Effector memory CD8-positive, alpha-beta T cell (primary cell): Measurements from ENCODE around the gene NELFB.

Experiments
- ATAC-seq: fragments of 150-1000 bp; cut with Tn5 transposase; replicated peaks from 2 replicates; pipeline ENCODE4 v1.10.0; 2021; ENCODE audit warnings: mild to moderate bottlenecking, moderate library complexity
- DNase-seq, 3 experiments: peaks; one replicate each; pipeline ENCODE4 v3.0.0; 2021
- H3K27ac Mint-ChIP-seq, 2 donors: one replicate each; pipeline ENCODE4 v1.8.0; 2022; ENCODE audit warnings: mild to moderate bottlenecking in 2 of 2, mixed read lengths in 2 of 2, moderate library complexity in 2 of 2
- H3K27me3 Mint-ChIP-seq, 2 donors: one replicate each; pipeline ENCODE4 v1.8.0; 2022; ENCODE audit warnings: mixed read lengths in 2 of 2
- H3K36me3 Mint-ChIP-seq: one replicate; pipeline ENCODE4 v1.8.0; 2022; ENCODE audit warnings: mild to moderate bottlenecking, moderate library complexity, mixed read lengths; ENCODE audit not compliant: insufficient read depth
- H3K4me1 Mint-ChIP-seq, 2 donors: one replicate each; pipeline ENCODE4 v1.8.0; 2022; ENCODE audit warnings: low read depth in 2 of 2, mixed read lengths in 2 of 2
- H3K4me3 Mint-ChIP-seq, 2 donors: one replicate each; pipeline ENCODE4 v1.8.0; 2022; ENCODE audit warnings: mild to moderate bottlenecking in 2 of 2, mixed read lengths in 2 of 2, moderate library complexity in 2 of 2
- H3K9me3 Mint-ChIP-seq, 2 donors: one replicate each; pipeline ENCODE4 v1.8.0; 2022; ENCODE audit warnings: mixed read lengths in 2 of 2

NELFB gene

GRCh38 chr9:137269231-137269772 lies 14.2 kb downstream of the NELFB start:
- Mint-ChIP-seq H3K4me3 (no peak overlapping the region), H3K9me3 (no peaks in the 10 kb centered on the region), H3K27ac (no peak overlapping the region), H3K36me3 (peaks cover 36% of the 10 kb centered on the region), H3K27me3 (no peaks in the 10 kb centered on the region), H3K4me1 (peaks cover 9 to 11% of the 10 kb centered on the region in 2 donors)
- ATAC-seq (no peak), DNase-seq (no peak)

DNA sequence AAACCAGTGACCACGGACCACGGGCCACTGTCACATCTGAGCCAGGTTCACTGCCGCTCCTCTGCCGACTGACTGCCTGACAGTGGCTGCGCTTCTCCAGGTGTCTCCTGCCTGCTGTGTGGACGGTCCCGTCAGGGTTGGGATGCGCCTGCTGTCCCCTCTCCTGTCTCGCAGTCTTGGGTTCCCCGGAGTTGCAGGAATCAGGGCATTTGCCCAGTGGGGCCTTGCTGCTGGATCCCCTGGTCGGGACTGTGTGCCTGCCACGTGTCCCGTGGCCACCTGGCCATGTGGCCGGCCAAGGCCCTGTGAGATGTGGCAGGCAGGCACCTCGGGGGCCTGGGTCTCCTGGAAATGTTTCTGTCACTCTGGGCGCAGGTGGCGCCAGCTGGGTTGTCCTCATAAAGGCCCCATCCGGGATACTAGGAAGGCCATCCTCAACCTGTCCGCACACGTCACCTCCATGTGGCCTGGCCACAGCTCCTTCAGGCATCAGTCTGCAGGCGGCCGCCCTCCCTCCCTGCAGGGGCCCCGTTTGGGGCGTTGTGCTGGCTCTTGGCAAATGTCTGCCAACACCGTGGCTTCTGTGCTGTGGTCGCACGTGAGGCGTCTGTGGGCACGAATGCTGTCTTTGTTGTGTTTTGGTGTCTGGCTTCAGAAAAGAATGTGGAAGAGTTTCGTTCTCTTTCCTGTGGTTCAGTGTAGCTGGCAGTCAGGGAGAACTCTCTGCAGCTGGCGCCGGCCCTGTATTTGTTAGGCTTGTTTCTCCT lies 16.0 kb downstream of the NELFB start:
- H3K36me3 Mint-ChIP-seq: peaks cover 25% of the 10 kb centered on the region

DNA sequence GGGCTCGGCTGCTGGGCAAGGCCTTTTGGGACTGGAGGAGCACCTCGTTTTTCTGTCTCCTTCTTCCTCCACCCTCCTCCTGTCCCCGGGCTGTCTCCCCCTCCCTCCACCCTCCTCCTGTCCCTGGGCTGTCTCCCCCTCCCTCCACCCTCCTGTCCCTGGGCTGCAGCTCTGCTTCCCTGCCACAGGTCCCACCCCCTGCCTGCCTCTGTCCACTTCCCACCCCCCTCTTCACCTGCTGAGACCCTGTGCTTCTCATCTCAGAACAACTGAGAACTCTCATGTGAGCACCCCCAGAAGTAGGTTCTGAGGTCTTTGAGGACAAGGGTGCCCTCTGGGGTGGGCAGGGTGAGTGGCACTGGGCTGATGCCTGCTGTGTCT lies 16.6 kb downstream of the NELFB start:
- Mint-ChIP-seq H3K27ac (peak overlapping the region in 1 of 2 donors; percentile 44), H3K36me3 (peaks cover 25% of the 10 kb centered on the region), H3K9me3 (no peaks in the 10 kb centered on the region), H3K4me3 (peak overlapping the region in 1 of 2 donors; percentile 12), H3K4me1 (peaks cover 18 to 19% of the 10 kb centered on the region in 2 donors), H3K27me3 (no peaks in the 10 kb centered on the region)
- ATAC-seq (no peak), DNase-seq (no peak)

More for the DNA sequence above, 16.0 kb downstream of the NELFB start:
- no peaks in the 10 kb centered on the region for H3K27me3 Mint-ChIP-seq
- ATAC-seq (peak; percentile 72), DNase-seq (no peak)
- H3K9me3 Mint-ChIP-seq: no peaks in the 10 kb centered on the region
- peak overlapping the region in 1 of 2 donors; percentile 12 for H3K4me3 Mint-ChIP-seq
- peak overlapping the region in 1 of 2 donors; percentile 44 for H3K27ac Mint-ChIP-seq
- peaks cover 16 to 18% of the 10 kb centered on the region in 2 donors for H3K4me1 Mint-ChIP-seq

DNA sequence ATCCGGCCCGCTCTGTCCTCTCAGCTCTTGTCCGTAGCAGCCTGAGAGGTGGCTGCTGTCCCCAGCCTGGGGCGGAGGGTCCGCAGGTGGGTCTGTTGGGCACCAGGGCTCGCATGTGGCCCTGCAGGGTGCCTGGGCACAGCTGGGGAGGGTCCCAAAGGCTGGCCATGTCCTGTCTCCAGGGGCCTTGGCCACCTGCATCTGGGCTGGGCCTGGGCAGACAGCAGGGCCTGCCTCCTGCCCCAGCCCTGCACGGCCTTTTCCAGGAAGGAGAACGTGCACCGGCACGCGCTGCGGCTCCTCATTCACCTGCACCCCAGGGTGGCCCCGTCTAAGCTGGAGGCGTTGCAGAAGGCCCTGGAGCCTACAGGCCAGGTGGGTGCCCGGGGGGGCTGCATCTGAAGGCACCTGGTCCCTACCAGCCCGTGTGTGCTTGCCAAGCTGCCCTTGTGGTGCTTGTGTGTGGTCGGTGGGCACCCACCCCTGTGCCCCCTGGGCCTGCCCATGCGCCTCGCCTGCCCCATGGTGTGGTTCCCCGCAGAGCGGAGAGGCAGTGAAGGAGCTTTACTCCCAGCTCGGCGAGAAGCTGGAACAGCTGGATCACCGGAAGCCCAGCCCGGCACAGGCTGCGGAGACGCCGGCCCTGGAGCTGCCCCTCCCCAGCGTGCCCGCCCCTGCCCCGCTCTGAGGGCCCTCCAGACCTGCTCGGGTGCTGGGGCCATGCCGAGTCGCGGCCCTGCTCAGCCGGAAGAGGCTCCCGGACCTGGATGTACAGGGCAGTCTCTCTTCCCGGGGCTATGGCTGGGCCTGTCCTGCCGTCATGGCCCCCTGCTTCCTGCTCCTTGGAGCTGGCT lies 17.3 kb downstream of the NELFB start:
- H3K27me3 Mint-ChIP-seq: no peaks in the 10 kb centered on the region
- H3K4me1 Mint-ChIP-seq: peaks cover 23% of the 10 kb centered on the region in 2 donors

GRCh38 chr9:137273095-137273490 lies 18.0 kb downstream of the NELFB start:
- ATAC-seq (no peak), DNase-seq (no peak)
- no peak overlapping the region for H3K4me3 Mint-ChIP-seq
- no peak overlapping the region for H3K27ac Mint-ChIP-seq
- peaks cover 16% of the 10 kb centered on the region for H3K36me3 Mint-ChIP-seq
- no peaks in the 10 kb centered on the region for H3K9me3 Mint-ChIP-seq
- H3K27me3 Mint-ChIP-seq: no peaks in the 10 kb centered on the region
- H3K4me1 Mint-ChIP-seq: peaks cover 23 to 26% of the 10 kb centered on the region in 2 donors

More for the DNA sequence above, 17.3 kb downstream of the NELFB start:
- ATAC-seq: no peak
- Mint-ChIP-seq H3K27ac (no peak overlapping the region), H3K36me3 (peaks cover 22% of the 10 kb centered on the region), H3K4me3 (no peak overlapping the region), H3K9me3 (no peaks in the 10 kb centered on the region)
- DNase-seq: no peak

DNA sequence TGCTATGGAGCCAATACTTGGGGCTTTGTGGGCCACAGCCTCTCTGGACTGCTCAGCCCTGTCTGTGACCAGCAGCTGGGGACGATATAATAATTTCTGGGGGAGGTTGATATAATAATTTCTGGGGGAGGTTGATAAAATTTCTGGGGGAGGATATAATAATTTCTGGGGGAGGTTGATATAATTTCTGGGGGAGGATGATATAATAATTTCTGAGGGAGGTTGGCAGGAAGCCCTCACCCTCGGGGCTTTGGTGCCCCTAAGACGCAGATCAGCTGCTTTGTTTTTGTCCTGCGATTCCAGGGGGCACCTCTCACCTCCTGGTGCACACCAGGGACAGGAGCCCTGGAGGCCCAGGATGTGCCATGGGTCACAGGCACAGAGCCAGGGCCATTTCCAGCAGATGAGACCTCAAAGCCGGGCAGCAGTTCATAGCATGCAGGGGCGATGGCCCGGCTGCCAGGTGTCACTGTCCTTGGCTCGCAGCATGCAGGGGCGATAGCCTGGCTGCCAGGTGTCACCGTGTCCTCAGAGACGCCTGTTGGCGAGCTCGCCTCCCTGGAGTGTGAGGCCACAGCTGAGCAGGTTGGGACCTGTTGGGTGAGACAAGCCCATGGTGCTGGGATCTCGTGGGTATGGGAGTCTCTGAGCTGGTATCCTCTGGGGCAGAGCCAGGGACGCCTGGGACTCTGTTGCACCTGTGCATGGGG lies 18.6 kb downstream of the NELFB start:
- Mint-ChIP-seq H3K9me3 (no peaks in the 10 kb centered on the region), H3K27ac (peak overlapping the region in 1 of 2 donors; percentile 38), H3K4me1 (peaks cover 19 to 26% of the 10 kb centered on the region in 2 donors), H3K4me3 (no peak overlapping the region), H3K27me3 (no peaks in the 10 kb centered on the region), H3K36me3 (peaks cover 14% of the 10 kb centered on the region)
- no peak for ATAC-seq
- no peak for DNase-seq

DNA sequence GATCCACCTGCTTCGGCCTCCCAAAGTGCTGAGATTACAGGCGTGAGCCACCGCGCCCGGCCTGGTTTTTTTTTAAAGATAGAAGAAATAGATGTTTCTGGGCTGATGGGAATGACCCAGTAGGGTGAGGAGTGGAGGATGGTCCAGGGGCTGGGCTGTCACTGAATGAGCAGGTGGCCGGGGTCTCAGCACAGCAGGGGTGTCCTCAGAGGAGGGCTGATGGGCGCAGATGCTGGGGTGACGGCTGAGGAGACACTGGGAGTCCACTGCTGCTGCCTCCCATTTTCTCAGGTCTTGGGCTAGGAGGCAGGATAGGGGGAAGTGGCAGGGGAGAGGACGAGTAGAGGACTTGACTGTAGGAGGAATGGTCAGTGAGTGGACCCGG lies 20.1 kb downstream of the NELFB start:
- ATAC-seq: no peak
- DNase-seq: no peak
- Mint-ChIP-seq H3K27ac (peak overlapping the region in 1 of 2 donors; percentile 9), H3K27me3 (no peaks in the 10 kb centered on the region), H3K4me3 (peak overlapping the region in 1 of 2 donors; percentile 28), H3K36me3 (peaks cover 7% of the 10 kb centered on the region), H3K9me3 (no peaks in the 10 kb centered on the region), H3K4me1 (peaks cover 18 to 21% of the 10 kb centered on the region in 2 donors)

DNA sequence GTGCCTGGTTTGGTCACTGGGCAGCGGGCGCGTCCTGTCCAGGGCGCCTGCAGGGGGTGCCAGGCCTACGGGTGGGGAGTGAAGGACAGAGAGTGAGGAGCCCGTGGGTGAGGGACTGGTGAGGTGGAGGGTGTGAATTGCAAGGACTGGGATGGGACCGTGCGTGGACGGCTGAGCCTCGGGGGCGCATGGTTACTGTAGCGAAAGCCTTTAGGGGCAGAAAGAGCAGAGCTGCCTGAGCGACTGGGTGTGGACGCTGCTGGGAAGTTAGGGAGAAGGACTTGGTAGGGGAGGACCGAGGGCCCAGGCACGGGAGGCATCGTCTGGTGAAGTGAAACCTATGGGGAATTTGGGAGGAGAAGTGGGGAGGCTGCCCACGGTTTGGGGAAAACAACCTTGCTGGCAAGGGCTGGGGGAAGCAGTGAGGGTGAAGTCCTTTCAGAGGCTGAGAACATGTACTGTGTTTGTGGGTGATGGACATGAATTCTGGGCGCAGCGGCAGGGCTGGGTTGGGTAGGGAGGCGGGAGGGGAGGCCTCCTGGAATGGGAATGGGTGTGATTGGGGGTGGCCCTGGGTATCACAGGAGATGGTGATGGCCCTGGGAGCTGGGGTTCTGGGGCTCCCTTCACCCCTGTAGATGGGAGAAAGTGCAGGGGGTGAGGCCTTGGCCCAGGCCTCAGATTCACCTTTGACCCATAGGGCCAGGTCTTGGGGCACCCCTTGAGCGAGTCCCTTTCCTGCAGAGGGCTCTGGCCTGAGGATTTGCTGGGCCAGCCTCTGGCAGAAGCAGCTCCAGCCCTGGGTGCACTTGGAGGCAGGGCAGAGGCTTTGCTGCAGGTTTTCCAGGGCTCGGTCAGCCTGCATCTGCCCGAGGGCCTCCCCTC lies 20.7 kb downstream of the NELFB start:
- DNase-seq (no peak), ATAC-seq (no peak)
- H3K4me1 Mint-ChIP-seq: peaks cover 18 to 22% of the 10 kb centered on the region in 2 donors
- H3K9me3 Mint-ChIP-seq: no peaks in the 10 kb centered on the region
- H3K4me3 Mint-ChIP-seq: no peak overlapping the region
- peaks cover 7% of the 10 kb centered on the region for H3K36me3 Mint-ChIP-seq
- no peaks in the 10 kb centered on the region for H3K27me3 Mint-ChIP-seq
- peak overlapping the region in 1 of 2 donors; percentile 9 for H3K27ac Mint-ChIP-seq

- peaks cover 4% of the 10 kb centered on the region for H3K36me3 Mint-ChIP-seq
- H3K4me1 Mint-ChIP-seq: peaks cover 13 to 16% of the 10 kb centered on the region in 2 donors
- H3K9me3 Mint-ChIP-seq: no peaks in the 10 kb centered on the region
- no peak for DNase-seq
- H3K27ac Mint-ChIP-seq: peak overlapping the region in 1 of 2 donors; percentile 91
- no peak for ATAC-seq
- H3K4me3 Mint-ChIP-seq: peak overlapping the region; percentile 74 to 83
- H3K27me3 Mint-ChIP-seq: no peaks in the 10 kb centered on the region
These were observed 21.6 kb downstream of the NELFB start for GRCh38 chr9:137276473-137277328.

GRCh38 chr9:137277329-137278041 lies 22.4 kb downstream of the NELFB start, which contains the start of gene TOR4A:
TOR4A (plus strand) TSS chr9:137277726; CDS start chr9:137278690, 964 bp downstream.
- DNase-seq: no peak
- Mint-ChIP-seq H3K9me3 (no peaks in the 10 kb centered on the region), H3K27ac (peak within 1 kb of the TSS in 1 of 2 donors; percentile 91), H3K4me3 (peak within 1 kb of the TSS; percentile 74 to 83), H3K4me1 (peaks cover 13 to 17% of the 10 kb centered on the region in 2 donors), H3K36me3 (peaks cover 4% of the 10 kb centered on the region), H3K27me3 (no peaks in the 10 kb centered on the region)
- ATAC-seq: peak; percentile 66

GRCh38 chr9:137278061-137278701 lies 23.1 kb downstream of the NELFB start:
- DNase-seq: no peak
- ATAC-seq: peak; percentile 30

More at GRCh38 chr9:137278061-137278701, 23.1 kb downstream of the NELFB start:
- H3K27ac Mint-ChIP-seq: peak overlapping the region in 1 of 2 donors; percentile 55
- H3K27me3 Mint-ChIP-seq: no peaks in the 10 kb centered on the region
- H3K9me3 Mint-ChIP-seq: no peaks in the 10 kb centered on the region
- peaks cover 7% of the 10 kb centered on the region for H3K36me3 Mint-ChIP-seq
- H3K4me3 Mint-ChIP-seq: peak overlapping the region; percentile 74 to 83
- peaks cover 13 to 18% of the 10 kb centered on the region in 2 donors for H3K4me1 Mint-ChIP-seq
